K562 (cell line): ENCODE data around the gene ACAD10. TPM values are rescaled to one million over a fixed set of nuclear protein-coding genes. Genes with fewer than 3 reads are reported as not detected.

Source experiments
- ATAC-seq: fragments of 200-7000 bp; cut with Tn5 transposase; 3 replicates; pipeline ENCODE4 v1.9.1; 2020; ENCODE audit warnings: moderate library complexity
- BruUV-seq: library from RNA; stranded (reverse); fragments of 400-500 nt; replicated peaks from 2 replicates; lab custom pipeline; 2021; lab: Mats Ljungman, UMichigan
- CTCF ChIA-PET: fragments of 300-600 bp; formaldehyde crosslinking; extraction: SDS; loops from one replicate; lab custom pipeline; 2021; ENCODE audit warnings: low intra/inter-chr PET ratio; lab: Yijun Ruan, JAX
- POLR2A ChIA-PET: fragments of 300-600, 350-650 bp; sonication (Branson Sonifier 250); formaldehyde crosslinking; extraction: SDS; loops from one replicate; lab custom pipeline; 2021; ENCODE audit warnings: antibody characterized with exemption, inconsistent platforms; lab: Yijun Ruan, JAX
- DNase-seq, 4 experiments: peaks; one replicate each; pipeline versions ENCODE4 v3.0.0 to v3.0.0-alpha.2; 2011 to 2018; ENCODE audit warnings: low spot score in 3 of 4, mixed read lengths in 3 of 4; ENCODE audit errors: extremely low read depth in 1 of 4
- FAIRE-seq: peaks from 2 replicates; lab custom pipeline; 2011; peaks lifted over from hg19 to GRCh38; lab: Jason Lieb, UNC
- H2AFZ ChIP-seq: 2 replicates; pipeline ENCODE4 v1.6.0; 2011; ENCODE audit warnings: low read depth, low read length, control low read depth, inconsistent platforms
- H3K27ac ChIP-seq: fragments of 200-600 bp; 3 replicates; pipeline ENCODE4 v1.8.0; 2011; ENCODE audit warnings: low read depth, mild to moderate bottlenecking, control low read depth, inconsistent platforms, low read length, moderate library complexity, mixed read lengths; ENCODE audit errors: extremely low read depth
- H3K27me3 ChIP-seq, 2 experiments: fragments of 300-600 bp in 1 of 2; 2 replicates in 1 of 2; 3 replicates in 1 of 2; pipeline versions ENCODE4 v1.6.0 to v1.8.0; 2011; ENCODE audit warnings: inconsistent platforms in 2 of 2, low read length in 2 of 2, mild to moderate bottlenecking in 1 of 2, mixed read lengths in 1 of 2, moderate library complexity in 1 of 2; ENCODE audit not compliant: control insufficient read depth in 2 of 2, insufficient read depth in 2 of 2
- H3K36me3 ChIP-seq: fragments of 300-600 bp; 3 replicates; pipeline ENCODE4 v1.8.0; 2011; ENCODE audit warnings: mild to moderate bottlenecking, low read length, inconsistent platforms; ENCODE audit not compliant: control insufficient read depth, insufficient read depth
- H3K4me1 ChIP-seq, 2 experiments: fragments of 200-600 bp in 1 of 2; replicated peaks in 1 of 2; 2 replicates in 1 of 2; 3 replicates in 1 of 2; pipeline versions ENCODE4 v1.5.1 to v1.8.0; 2011; ENCODE audit warnings: inconsistent platforms in 2 of 2, low read length in 2 of 2, mild to moderate bottlenecking in 1 of 2, mixed read lengths in 1 of 2, moderate library complexity in 1 of 2; ENCODE audit not compliant: control insufficient read depth in 2 of 2, insufficient read depth in 2 of 2
- H3K4me2 ChIP-seq: 2 replicates; pipeline ENCODE4 v1.6.1; 2011; ENCODE audit warnings: low read length, control low read depth, inconsistent platforms, mixed read lengths; ENCODE audit not compliant: insufficient read depth
- H3K4me3 ChIP-seq: fragments of 200-600 bp; sonication (generic), shearing (Covaris generic); 2 replicates; pipeline ENCODE4 v1.5.1; 2016; ENCODE audit warnings: control low read depth, inconsistent platforms
- H3K79me2 ChIP-seq: fragments of 200-600 bp; 3 replicates; pipeline ENCODE4 v1.8.0; 2011; ENCODE audit warnings: low read length, inconsistent platforms; ENCODE audit not compliant: control insufficient read depth, insufficient read depth
- H3K9ac ChIP-seq, 2 experiments: 2 replicates each; pipeline versions ENCODE4 v1.6.0 to v1.6.1; 2011; ENCODE audit warnings: low read depth in 2 of 2, low read length in 2 of 2, control low read depth in 1 of 2, inconsistent platforms in 1 of 2, mild to moderate bottlenecking in 1 of 2, mixed read lengths in 1 of 2; ENCODE audit not compliant: insufficient read depth in 1 of 2
- H3K9me1 ChIP-seq: one replicate; pipeline ENCODE4 v1.6.0; 2011; ENCODE audit warnings: inconsistent platforms, mild to moderate bottlenecking, low read length, moderate library complexity; ENCODE audit not compliant: control insufficient read depth, insufficient read depth
- H3K9me3 ChIP-seq: replicated peaks from 2 replicates; pipeline ENCODE4 v1.5.1; 2011; ENCODE audit warnings: low read depth, low read length, inconsistent platforms; ENCODE audit not compliant: control insufficient read depth, insufficient read depth
- H4K20me1 ChIP-seq: replicated peaks from 2 replicates; pipeline ENCODE4 v1.6.1; 2011; ENCODE audit warnings: low read length, inconsistent platforms, mixed read lengths; ENCODE audit not compliant: control insufficient read depth, insufficient read depth
- POLR3G ChIP-seq: IDR thresholded peaks from 2 replicates; pipeline ENCODE4 v1.6.1; 2011; ENCODE audit not compliant: insufficient read length, insufficient replicate concordance; ENCODE audit errors: extremely low read depth
- RNF2 ChIP-seq: sonication (generic); IDR thresholded peaks from 2 replicates; pipeline ENCODE4 v1.6.1; 2016
- STAT5B ChIP-seq: fragments of 250-450 bp; sonication (Bioruptor Pico); IDR thresholded peaks from 2 replicates; pipeline ENCODE4 v1.8.0; 2021; ENCODE audit warnings: mild to moderate bottlenecking, inconsistent platforms
- YY1 ChIP-seq, 3 experiments: IDR thresholded peaks; 2 replicates each; pipeline ENCODE4 v1.6.1; 2011; ENCODE audit warnings: low read length in 2 of 3, mild to moderate bottlenecking in 2 of 3, moderate library complexity in 2 of 3, borderline replicate concordance in 1 of 3, control low read depth in 1 of 3, low read depth in 1 of 3; ENCODE audit not compliant: insufficient read depth in 3 of 3, insufficient replicate concordance in 2 of 3, control insufficient read depth in 1 of 3, insufficient read length in 1 of 3; ENCODE audit errors: extremely low read depth in 1 of 3
- ZNF133 ChIP-seq: fragments of 250-450 bp; sonication (Bioruptor Pico); IDR thresholded peaks from 2 replicates; pipeline ENCODE4 v1.4.0; 2020; ENCODE audit warnings: mild to moderate bottlenecking
- WGBS: fragments of 100-300 bp; shearing (Covaris generic); methylation state at CpG from one replicate; pipeline ENCODE4 v1.1.6; 2016; ENCODE audit warnings: low coverage, mixed read lengths; ENCODE audit not compliant: insufficient coverage; ENCODE audit errors: missing lambda C conversion rate; 5-methylcytosine and 5-hydroxymethylcytosine counted together
- in situ Hi-C: fragments of 300-500 bp; cut with MboI; formaldehyde crosslinking; loops from 4 replicates; pipeline ENCODE4 v1.15.0; 2018; ENCODE audit warnings: inconsistent platforms, mixed read lengths
- intact Hi-C: fragments of 100-400 bp; cut with micrococcal nuclease; formaldehyde crosslinking; loops from 2 replicates; pipeline ENCODE4 v1.14.2; 2022
- polyA plus RNA-seq, 8 experiments: library from polyadenylated mRNA; depleted of rRNA in 4 of 8; stranded (reverse) in 5 of 8; unstranded in 3 of 8; fragments of >200 nt; fragmentation: Nextera tagmentation in 2 of 8; fragmentation: Illumina TruSeq in 1 of 8; extraction: Ambion mirVana in 2 of 8; extraction: Trizol in 1 of 8; gene quantifications; 2 replicates each; pipeline versions ENCODE4 v1.2.1 to v1.2.3, GENCODE V29; 2011 to 2014; ENCODE audit warnings: inconsistent platforms in 1 of 8, missing spikeins in 1 of 8
- total RNA-seq, 7 experiments: library from RNA; depleted of rRNA in 6 of 7; stranded (reverse); fragments of >200 nt in 6 of 7; fragmentation: Illumina TruSeq in 2 of 7; extraction: Trizol in 2 of 7; gene quantifications; 2 replicates each; pipeline versions ENCODE4 v1.2.1 to v1.2.3, GENCODE V29; 2011 to 2021; ENCODE audit warnings: low replicate concordance in 1 of 7
- TF ChIP-seq, protein P1 (sequence below): fragments of 450-650 bp; IDR thresholded peaks from 2 replicates; pipeline ENCODE4 v1.6.1; 2017; ENCODE audit warnings: antibody characterized with exemption, mild to moderate bottlenecking
- TF ChIP-seq, protein P2 (sequence below): fragments of 250-450 bp; sonication (Bioruptor Pico); IDR thresholded peaks from 2 replicates; pipeline ENCODE4 v1.9.0; 2021; ENCODE audit warnings: mild to moderate bottlenecking, inconsistent platforms

ACAD10 gene
- total and polyA plus RNA-seq, 9 of the 15 experiments (the other 6 are each of a cell fraction or from before 2014, with no cell fraction given), result 2.3 to 19.2 (median 12.0) TPM

DNA sequence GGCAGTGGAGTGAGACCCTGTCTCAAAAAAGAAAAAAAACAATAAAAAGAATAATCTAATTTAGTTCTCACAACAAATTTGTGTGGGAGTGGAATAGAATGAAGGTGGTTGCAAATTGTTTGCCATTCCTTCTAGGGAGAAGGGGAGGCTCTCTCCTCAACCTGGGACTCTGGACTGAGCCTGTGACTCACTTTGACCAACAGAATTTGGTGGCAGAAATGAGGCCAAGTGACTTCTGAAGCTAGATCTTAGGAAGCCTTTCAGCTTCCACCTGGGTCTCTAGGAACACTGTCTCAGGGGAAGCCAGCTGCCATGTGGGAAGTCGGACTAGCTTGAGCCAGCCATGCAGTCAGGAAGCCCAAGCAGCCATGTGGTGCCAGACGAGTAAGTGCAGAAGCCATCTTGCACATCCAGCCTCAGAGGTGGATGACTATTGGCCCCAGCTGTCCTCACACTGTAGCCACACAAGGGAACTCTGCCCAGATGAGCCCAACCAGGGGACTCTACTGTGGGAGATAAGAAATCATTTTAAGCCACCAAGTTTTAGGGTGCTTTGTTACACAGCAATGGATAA lies 95.3 kb downstream of the ACAD10 start:
- Histone ChIP-seq H2AFZ (no peak overlapping the region), H4K20me1 (no peaks in the 10 kb centered on the region), H3K9ac (no peak overlapping the region), H3K79me2 (no peaks in the 10 kb centered on the region), H3K4me2 (no peak overlapping the region), H3K9me3 (no peaks in the 10 kb centered on the region; the same call in 1 of the 2 replicates), H3K9me1 (no peaks in the 10 kb centered on the region), H3K36me3 (peaks cover 7% of the 10 kb centered on the region; the same call in 1 of the 3 replicates), H3K27ac (no peak overlapping the region), H3K4me1 (peaks cover 12 to 15% of the 10 kb centered on the region in 2 experiments), H3K4me3 (no peak overlapping the region), H3K27me3 (no peaks in the 10 kb centered on the region)
- TF ChIP-seq YY1 (IDR thresholded peaks at IDR 0.05; ENCODE audit: borderline replicate concordance in 1 of 3, control insufficient read depth in 1 of 3, extremely low read depth in 1 of 3, insufficient read depth in 3 of 3, insufficient read length in 1 of 3, insufficient replicate concordance in 2 of 3, low read depth in 1 of 3, low read length in 2 of 3), result peak; percentile 55 to 91 (median 73)
- TF ChIP-seq POLR3G, result no peak
- CTCF ChIA-PET, result no interaction called here
- FAIRE-seq, result no peak
- in situ Hi-C loops (no loop called here), intact Hi-C loops (no loop called here)
- 47% methylated on average over 2 of the region's 2 CpGs for WGBS
- BruUV-seq, result no TSS peak
- no peak for DNase-seq
- no peak for ATAC-seq
- POLR2A ChIA-PET, result no interaction called here

DNA sequence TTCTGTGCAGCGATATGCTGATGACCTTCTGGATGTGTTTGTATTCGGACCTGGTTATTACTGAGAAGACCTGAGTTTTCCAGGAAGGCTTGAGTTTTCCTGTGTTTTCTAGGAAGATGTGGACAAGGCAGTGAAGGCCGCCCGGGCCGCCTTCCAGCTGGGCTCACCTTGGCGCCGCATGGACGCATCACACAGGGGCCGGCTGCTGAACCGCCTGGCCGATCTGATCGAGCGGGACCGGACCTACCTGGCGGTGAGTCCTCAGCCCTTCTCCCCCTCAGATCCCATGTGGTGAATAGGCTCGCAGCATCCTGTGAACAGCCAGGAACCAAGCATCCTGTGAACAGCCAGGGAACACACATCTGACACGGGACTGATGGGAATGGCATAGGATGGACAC lies 97.2 kb downstream of the ACAD10 start:
- in situ Hi-C loops, result no loop called here
- WGBS, result 84% methylated on average over 17 of the region's 17 CpGs
- ChIA-PET CTCF (no interaction called here), POLR2A (interaction anchor here (0.9 kb wide), 1 partner anchor 22 kb away, joined by 3 read pairs; no protein-coding TSS in a partner anchor)
- no peak overlapping the region for H3K4me3 ChIP-seq
- H3K9me1 ChIP-seq, result no peaks in the 10 kb centered on the region
- H3K9me3 ChIP-seq, result no peaks in the 10 kb centered on the region; the same call in 1 of the 2 replicates
- DNase-seq (no peak), ATAC-seq (no peak), FAIRE-seq (no peak)
- H3K36me3 ChIP-seq, result peaks cover 7% of the 10 kb centered on the region; the same call in 1 of the 3 replicates
- intact Hi-C loops, result no loop called here
- no peak overlapping the region for H3K27ac ChIP-seq
- BruUV-seq, result no TSS peak
- no peak overlapping the region for H3K4me2 ChIP-seq
- peaks cover 0 to 4% of the 10 kb centered on the region in 2 experiments; a peak in 1 of 5 replicates for H3K4me1 ChIP-seq
- no peak overlapping the region for H2AFZ ChIP-seq
- no peaks in the 10 kb centered on the region for H4K20me1 ChIP-seq
- no peaks in the 10 kb centered on the region for H3K79me2 ChIP-seq
- H3K27me3 ChIP-seq, result no peaks in the 10 kb centered on the region
- 0 out of 4 replicates have a peak overlapping the region, but pooled peaks of 1 of the 2 experiments have one; percentile 23 for H3K9ac ChIP-seq
- TF ChIP-seq, protein P1, sequence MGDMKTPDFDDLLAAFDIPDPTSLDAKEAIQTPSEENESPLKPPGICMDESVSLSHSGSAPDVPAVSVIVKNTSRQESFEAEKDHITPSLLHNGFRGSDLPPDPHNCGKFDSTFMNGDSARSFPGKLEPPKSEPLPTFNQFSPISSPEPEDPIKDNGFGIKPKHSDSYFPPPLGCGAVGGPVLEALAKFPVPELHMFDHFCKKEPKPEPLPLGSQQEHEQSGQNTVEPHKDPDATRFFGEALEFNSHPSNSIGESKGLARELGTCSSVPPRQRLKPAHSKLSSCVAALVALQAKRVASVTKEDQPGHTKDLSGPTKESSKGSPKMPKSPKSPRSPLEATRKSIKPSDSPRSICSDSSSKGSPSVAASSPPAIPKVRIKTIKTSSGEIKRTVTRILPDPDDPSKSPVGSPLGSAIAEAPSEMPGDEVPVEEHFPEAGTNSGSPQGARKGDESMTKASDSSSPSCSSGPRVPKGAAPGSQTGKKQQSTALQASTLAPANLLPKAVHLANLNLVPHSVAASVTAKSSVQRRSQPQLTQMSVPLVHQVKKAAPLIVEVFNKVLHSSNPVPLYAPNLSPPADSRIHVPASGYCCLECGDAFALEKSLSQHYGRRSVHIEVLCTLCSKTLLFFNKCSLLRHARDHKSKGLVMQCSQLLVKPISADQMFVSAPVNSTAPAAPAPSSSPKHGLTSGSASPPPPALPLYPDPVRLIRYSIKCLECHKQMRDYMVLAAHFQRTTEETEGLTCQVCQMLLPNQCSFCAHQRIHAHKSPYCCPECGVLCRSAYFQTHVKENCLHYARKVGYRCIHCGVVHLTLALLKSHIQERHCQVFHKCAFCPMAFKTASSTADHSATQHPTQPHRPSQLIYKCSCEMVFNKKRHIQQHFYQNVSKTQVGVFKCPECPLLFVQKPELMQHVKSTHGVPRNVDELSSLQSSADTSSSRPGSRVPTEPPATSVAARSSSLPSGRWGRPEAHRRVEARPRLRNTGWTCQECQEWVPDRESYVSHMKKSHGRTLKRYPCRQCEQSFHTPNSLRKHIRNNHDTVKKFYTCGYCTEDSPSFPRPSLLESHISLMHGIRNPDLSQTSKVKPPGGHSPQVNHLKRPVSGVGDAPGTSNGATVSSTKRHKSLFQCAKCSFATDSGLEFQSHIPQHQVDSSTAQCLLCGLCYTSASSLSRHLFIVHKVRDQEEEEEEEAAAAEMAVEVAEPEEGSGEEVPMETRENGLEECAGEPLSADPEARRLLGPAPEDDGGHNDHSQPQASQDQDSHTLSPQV, result no peak
- TF ChIP-seq, protein P2, sequence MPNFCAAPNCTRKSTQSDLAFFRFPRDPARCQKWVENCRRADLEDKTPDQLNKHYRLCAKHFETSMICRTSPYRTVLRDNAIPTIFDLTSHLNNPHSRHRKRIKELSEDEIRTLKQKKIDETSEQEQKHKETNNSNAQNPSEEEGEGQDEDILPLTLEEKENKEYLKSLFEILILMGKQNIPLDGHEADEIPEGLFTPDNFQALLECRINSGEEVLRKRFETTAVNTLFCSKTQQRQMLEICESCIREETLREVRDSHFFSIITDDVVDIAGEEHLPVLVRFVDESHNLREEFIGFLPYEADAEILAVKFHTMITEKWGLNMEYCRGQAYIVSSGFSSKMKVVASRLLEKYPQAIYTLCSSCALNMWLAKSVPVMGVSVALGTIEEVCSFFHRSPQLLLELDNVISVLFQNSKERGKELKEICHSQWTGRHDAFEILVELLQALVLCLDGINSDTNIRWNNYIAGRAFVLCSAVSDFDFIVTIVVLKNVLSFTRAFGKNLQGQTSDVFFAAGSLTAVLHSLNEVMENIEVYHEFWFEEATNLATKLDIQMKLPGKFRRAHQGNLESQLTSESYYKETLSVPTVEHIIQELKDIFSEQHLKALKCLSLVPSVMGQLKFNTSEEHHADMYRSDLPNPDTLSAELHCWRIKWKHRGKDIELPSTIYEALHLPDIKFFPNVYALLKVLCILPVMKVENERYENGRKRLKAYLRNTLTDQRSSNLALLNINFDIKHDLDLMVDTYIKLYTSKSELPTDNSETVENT (CRISPR knock-in tag), result no peak
- no peak for TF ChIP-seq RNF2
- TF ChIP-seq ZNF133 (CRISPR knock-in tag), result no peak
- TF ChIP-seq STAT5B, result no peak
